ENCODE measurements around the gene CSNK1G1. TPM values are rescaled to one million over a fixed set of nuclear protein-coding genes. Genes with fewer than 3 reads are reported as not detected.

Gene CSNK1G1
- total RNA-seq, 1 donor from 2014 or later: 19.8 TPM

- ATAC-seq: no peak
- peaks cover 34% of the 10 kb centered on the region for H3K4me1 ChIP-seq
- TF ChIP-seq CTCF (IDR thresholded peaks at IDR 0.05): no peak
- no peak for DNase-seq
- H3K4me3 ChIP-seq: no peak overlapping the region
- peaks cover 21% of the 10 kb centered on the region for H3K27me3 ChIP-seq (ENCODE audit: low read depth)
- H3K27ac ChIP-seq: no peak overlapping the region
- no peaks in the 10 kb centered on the region for H3K9me3 ChIP-seq
- peaks cover 31% of the 10 kb centered on the region for H3K36me3 ChIP-seq
- intact Hi-C loops (cut with DNase I): no loop called here
Measured at GRCh38 chr15:64148168-64148567, 207.8 kb downstream of the CSNK1G1 start.

GRCh38 chr15:64146885-64147681 is 208.9 kb downstream of the CSNK1G1 start:
- TF ChIP-seq CTCF (IDR thresholded peaks at IDR 0.05): no peak

GRCh38 chr15:64146520-64146884 is 209.5 kb downstream of the CSNK1G1 start:
- no peak overlapping the region for H3K27ac ChIP-seq
- intact Hi-C loops (cut with DNase I): no loop called here
- peaks cover 5% of the 10 kb centered on the region for H3K27me3 ChIP-seq (ENCODE audit: low read depth)
- TF ChIP-seq CTCF (IDR thresholded peaks at IDR 0.05): no peak
- no peak for DNase-seq
- no peak for ATAC-seq
- H3K9me3 ChIP-seq: no peaks in the 10 kb centered on the region
- H3K36me3 ChIP-seq: peaks cover 47% of the 10 kb centered on the region
- H3K4me3 ChIP-seq: no peak overlapping the region
- peaks cover 18% of the 10 kb centered on the region for H3K4me1 ChIP-seq

More at GRCh38 chr15:64146885-64147681, 208.9 kb downstream of the CSNK1G1 start:
- no peak overlapping the region for H3K4me3 ChIP-seq
- no peak for ATAC-seq
- peaks cover 24% of the 10 kb centered on the region for H3K4me1 ChIP-seq
- no peaks in the 10 kb centered on the region for H3K9me3 ChIP-seq
- H3K27ac ChIP-seq: no peak overlapping the region
- intact Hi-C loops (cut with DNase I): no loop called here
- no peak for DNase-seq
- peaks cover 11% of the 10 kb centered on the region for H3K27me3 ChIP-seq (ENCODE audit: low read depth)
- H3K36me3 ChIP-seq: peaks cover 41% of the 10 kb centered on the region

GRCh38 chr15:64146041-64146440 is 209.9 kb downstream of the CSNK1G1 start:
- intact Hi-C loops (cut with DNase I): no loop called here
- TF ChIP-seq CTCF (IDR thresholded peaks at IDR 0.05): no peak
- ATAC-seq (no peak), DNase-seq (no peak)
- Histone ChIP-seq H3K4me1 (peaks cover 14% of the 10 kb centered on the region), H3K4me3 (no peak overlapping the region), H3K9me3 (no peaks in the 10 kb centered on the region), H3K27ac (no peak overlapping the region), H3K27me3 (ENCODE audit: low read depth) (peaks cover under 1% of the 10 kb centered on the region), H3K36me3 (peaks cover 52% of the 10 kb centered on the region)

- no peaks in the 10 kb centered on the region for H3K27me3 ChIP-seq (ENCODE audit: low read depth)
- DNase-seq: no peak
- ATAC-seq: peak in 1 of 2 donors; percentile 34
- peaks cover 2% of the 10 kb centered on the region for H3K4me1 ChIP-seq
- intact Hi-C loops (cut with DNase I): no loop called here
- H3K4me3 ChIP-seq: no peak overlapping the region
- no peaks in the 10 kb centered on the region for H3K9me3 ChIP-seq
- peaks cover 58% of the 10 kb centered on the region for H3K36me3 ChIP-seq
- no peak for TF ChIP-seq CTCF (IDR thresholded peaks at IDR 0.05)
- no peak overlapping the region for H3K27ac ChIP-seq
Measured at GRCh38 chr15:64144565-64145281, 211.2 kb downstream of the CSNK1G1 start.
